GM20000 (cell line): ENCODE data around the gene LMBRD1.

Experiments used
- DNase-seq: peaks from one replicate; pipeline ENCODE4 v3.0.0; 2012; ENCODE audit warnings: low spot score
- TF ChIP-seq, protein P1 (sequence below): IDR thresholded peaks from 2 replicates; pipeline ENCODE4 v1.5.1; 2012; ENCODE audit warnings: mild to moderate bottlenecking, control low read depth; ENCODE audit errors: extremely low read depth, missing control alignments

LMBRD1 gene

DNA sequence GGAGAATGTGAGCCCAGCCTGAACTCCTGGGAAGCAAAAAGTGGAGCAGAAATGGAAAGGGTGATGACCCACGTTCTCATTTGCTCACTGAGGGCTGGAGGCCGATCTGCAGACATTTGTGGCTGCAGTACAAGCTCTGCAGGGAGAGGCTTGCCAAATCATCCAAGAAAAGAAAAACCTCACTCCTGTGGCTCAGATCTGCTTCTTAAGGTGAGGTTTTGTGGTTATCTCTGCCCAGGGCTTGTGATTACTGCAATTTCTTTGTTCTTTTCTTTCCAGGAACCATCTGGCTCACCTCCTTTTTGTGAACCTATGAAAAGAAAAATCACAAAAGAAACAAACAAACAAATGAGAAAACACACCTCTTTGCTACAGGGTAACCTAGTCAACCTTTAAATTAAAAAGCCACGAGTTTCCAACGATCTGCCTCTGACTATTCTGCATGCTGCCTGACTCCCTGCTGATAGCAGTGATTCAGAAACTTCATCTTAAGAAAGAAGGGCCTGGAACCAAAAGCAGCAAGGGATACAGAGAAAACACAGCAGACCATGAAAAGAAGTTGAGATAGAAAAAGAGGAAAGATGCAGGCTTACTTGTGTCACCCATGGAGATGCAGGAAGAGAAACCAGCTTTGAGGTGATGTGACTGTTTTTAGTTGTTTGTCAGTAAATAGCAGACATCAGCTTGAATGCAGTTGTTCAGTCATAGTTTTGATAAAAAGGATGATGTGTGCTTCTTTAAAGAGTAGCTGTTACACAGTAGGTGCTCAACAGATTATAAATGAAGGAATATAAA is 165.1 kb downstream of the LMBRD1 start:
- DNase-seq, result peak; percentile 18
- TF ChIP-seq, protein P1, sequence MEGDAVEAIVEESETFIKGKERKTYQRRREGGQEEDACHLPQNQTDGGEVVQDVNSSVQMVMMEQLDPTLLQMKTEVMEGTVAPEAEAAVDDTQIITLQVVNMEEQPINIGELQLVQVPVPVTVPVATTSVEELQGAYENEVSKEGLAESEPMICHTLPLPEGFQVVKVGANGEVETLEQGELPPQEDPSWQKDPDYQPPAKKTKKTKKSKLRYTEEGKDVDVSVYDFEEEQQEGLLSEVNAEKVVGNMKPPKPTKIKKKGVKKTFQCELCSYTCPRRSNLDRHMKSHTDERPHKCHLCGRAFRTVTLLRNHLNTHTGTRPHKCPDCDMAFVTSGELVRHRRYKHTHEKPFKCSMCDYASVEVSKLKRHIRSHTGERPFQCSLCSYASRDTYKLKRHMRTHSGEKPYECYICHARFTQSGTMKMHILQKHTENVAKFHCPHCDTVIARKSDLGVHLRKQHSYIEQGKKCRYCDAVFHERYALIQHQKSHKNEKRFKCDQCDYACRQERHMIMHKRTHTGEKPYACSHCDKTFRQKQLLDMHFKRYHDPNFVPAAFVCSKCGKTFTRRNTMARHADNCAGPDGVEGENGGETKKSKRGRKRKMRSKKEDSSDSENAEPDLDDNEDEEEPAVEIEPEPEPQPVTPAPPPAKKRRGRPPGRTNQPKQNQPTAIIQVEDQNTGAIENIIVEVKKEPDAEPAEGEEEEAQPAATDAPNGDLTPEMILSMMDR, result no peak

DNA sequence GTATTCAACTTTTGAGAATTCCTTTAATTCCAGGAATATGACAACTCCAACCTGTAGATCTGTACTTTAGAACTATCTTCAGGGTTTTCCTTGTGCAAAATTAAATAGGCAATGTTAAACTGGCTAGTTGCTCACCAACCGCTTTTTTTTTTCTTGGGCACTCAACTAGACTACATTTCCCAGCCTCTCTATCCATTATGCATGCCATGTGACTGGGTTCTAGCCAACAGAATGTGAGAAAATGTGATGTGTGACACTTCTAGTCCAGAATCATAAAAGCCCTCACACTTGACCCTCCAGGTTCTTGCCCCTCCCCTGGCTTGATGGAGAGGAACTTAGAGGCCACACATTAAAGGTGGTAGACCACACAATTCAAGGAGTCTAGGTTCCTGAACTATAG is 166.0 kb downstream of the LMBRD1 start:
- DNase-seq, result no peak
- TF ChIP-seq, protein P1, result no peak

DNA sequence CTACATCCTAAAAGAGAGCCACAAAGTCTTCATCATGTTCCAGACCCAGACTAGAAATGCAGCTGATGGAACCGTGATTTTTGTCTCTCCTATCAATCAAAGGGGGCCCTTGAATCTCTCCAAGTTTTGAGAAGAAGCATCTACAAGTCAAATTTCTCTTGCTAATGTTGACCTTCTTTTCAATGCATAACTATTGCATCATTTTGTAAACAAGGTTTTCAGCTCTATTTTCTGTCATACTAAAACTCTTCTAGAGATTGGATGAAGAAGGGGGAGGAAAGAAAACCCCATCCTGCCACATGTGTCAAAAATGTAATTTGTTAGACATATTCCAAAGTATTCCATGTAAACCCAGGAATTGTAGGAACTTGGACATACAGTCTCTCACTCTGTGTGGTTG is 169.2 kb downstream of the LMBRD1 start:
- no peak for DNase-seq
- TF ChIP-seq, protein P1, result no peak

DNA sequence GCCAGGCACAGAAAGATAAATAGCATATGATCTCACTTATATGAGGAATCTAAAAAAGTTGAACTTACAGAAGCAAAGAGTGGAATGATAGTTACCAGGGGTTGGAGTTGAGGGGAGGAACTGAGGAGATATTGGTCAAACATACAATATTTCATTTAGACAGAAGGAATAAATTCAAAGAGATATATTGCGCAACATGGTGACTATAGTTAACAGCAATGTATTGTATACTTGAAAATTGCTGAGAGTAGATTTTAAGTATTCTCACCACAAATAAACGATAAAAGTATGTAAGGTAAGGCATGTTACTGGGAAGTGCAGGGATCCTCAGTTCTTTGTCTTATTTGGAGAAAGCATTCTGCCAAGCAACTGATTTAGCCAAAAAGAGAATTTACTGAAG is 171.9 kb downstream of the LMBRD1 start:
- no peak for DNase-seq
- TF ChIP-seq, protein P1, result no peak
